ENCODE data around the gene OR51B4.
"Not testable (repeated sequence)": the region's sequence is repeated elsewhere in the genome, so short reads cannot be mapped to it uniquely, and the experiment has no call there.

The OR51B4 gene

DNA sequence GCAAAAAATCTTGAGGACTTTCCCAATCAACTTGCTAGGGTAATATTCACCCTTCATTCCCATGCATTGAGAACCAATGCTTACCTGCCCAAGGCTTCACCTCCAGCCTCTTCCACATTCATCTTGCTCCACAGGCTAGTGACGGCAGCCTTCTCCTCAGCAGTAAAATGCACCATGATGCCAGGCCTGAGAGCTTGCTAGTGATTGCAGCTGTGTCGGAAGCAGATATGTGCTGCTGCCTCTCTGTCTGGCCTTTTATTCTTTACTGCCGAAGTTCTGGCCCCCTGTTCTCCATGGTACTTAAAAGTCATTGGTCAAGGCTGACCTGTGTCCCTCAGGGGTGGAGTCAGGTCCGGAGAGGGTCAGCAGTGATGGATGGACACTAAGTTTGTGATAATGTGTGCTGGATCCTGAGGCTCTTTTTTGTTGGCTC is 32.0 kb downstream of the OR51B4 start, which contains the start of gene HBE1:
TSS of gene HBE1 (minus strand) at position 231 of the 433 bp plus-strand sequence. CDS start at position 176, 55 bp downstream.
- no peak for DNase-seq

DNA sequence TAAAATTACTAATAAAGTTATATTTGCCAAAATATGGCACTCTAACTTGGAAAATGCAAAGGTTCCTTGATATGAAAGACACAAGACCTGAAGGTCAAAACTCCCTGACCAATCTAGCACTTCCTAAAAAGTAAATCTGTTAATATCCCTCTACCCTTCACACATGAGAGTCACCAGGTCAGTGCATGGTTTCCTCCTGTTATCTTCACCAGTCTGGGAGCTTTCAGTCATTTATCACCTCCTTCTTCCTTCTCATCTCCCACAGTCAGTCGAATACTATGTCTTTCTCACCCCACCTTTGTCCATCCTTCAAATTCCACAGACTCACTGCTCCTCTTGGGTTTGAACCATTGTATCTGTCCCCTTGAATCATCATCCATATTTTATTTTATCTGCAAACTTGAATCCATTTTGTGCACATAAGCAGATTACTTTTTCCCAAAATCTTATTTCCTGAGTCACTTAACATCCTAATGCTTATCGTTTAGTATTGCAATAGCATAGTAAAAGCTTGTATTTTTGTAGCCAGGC is 34.6 kb downstream of the OR51B4 start:
- DNase-seq = no peak

DNA sequence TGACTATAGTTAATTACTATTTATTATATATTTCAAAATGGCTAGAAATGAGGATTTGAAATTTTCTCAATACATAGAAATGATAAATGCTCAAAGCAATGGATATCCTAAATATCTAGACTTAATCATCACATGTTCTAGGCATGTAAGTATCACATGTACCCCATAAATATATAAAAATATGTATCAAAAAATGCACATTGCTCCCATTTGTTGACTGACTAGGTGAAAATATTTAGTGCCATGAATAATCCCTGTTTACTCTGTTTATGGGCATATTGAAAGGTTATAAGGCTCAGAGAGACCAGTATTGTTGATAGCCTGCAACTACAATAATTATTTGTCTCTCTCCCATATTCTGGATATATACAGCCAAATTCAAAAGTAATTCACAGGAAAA is 35.1 kb downstream of the OR51B4 start:
- DNase-seq = no peak

DNA sequence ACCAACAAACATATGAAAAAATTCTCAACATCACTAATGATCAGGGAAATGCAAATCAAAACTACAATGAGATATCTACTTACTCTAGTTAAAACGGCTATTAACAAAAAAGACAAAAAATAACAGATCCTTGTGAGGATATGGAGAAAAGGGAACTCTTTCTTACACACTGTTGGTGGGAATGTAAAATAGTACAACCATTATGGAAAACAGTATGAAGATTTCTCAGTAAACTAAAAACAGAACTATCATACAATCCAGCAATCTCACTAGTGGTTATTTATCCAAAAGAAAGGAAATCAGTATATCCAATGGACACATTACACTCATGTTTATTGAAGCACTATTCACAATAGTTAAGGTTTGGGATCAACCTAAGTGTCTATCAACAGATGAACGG is 35.9 kb downstream of the OR51B4 start:
- DNase-seq = no peak

DNA sequence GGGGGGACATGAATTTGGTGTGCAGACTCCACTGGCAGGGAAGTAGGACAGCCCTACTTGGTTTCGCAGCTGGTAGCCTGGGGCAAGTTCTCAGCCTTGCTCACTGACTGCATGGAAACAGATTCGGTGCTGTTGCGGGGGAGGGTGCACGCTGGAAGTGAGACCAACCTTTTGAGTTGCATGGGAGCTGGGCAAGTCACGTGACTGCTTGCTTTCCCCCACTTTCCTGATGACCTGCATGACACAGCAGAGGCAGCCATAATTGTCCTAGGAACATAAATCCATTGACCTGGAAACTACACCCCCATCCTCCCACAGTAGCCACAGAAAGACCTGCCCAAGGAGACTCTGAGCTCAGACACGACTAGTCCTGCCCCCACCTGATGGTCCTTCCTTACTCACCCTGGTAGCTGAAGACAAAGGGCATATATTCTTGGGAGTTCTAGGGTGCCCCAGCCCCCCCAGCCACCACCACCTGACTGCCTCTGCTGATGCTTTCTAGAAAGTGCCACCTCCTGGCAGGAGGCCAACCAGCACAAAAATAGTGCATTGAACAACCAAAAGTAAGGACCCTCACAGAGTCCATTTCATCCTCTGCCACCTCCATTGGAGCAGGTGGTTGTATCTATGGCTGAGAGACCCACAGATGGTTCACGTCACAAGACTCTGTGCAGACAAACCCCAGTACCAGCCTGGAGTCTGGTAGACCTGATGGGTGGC is 43.0 kb downstream of the OR51B4 start:
- no peak for DNase-seq

DNA sequence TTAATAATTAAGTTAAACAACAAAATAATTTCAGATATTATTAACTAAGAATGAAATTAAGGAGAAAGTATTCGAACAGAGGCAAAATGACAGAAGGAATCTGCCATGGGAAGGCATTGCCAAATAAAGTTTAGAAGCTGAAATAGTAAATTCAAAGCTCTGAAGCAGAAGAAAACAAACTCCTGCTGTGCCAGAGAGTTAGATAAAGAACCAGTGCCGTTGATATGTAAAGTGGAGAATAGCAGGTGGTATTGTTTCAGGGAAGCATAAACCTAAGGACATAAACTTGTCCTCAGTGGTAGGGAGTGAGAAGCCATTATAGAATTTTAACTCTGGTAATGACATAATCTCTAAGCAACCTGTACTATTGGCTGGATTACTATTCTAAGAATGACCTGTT is 44.5 kb downstream of the OR51B4 start:
- DNase-seq = no peak

DNA sequence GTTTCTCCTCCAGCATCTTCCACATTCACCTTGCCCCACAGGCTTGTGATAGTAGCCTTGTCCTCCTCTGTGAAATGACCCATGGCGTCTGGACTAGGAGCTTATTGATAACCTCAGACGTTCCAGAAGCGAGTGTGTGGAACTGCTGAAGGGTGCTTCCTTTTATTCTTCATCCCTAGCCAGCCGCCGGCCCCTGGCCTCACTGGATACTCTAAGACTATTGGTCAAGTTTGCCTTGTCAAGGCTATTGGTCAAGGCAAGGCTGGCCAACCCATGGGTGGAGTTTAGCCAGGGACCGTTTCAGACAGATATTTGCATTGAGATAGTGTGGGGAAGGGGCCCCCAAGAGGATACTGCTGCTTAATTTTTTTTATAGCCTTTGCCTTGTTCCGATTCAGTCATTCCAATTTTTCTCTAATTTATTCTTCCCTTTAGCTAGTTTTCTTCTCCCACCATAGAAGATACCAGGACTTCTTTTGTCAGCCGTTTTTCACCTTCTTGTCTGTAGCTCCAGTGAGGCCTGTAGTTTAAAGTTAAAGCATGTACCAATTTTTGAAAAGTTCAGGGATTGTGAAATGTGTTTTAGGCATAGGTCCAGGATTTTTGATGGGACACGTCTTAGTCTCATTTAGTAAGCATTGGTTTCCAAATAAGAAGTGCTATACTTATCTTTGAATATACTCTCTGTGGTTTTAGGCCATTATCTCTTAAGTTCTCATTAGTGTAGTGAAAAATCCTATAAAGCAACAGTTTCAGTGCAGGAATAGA is 46.9 kb downstream of the OR51B4 start, which contains the start of gene HBG2:
TSS of gene HBG2 (minus strand) at position 136 of the 768 bp plus-strand sequence. CDS start at position 83, 53 bp downstream.
- DNase-seq = not testable (repeated sequence)

DNA sequence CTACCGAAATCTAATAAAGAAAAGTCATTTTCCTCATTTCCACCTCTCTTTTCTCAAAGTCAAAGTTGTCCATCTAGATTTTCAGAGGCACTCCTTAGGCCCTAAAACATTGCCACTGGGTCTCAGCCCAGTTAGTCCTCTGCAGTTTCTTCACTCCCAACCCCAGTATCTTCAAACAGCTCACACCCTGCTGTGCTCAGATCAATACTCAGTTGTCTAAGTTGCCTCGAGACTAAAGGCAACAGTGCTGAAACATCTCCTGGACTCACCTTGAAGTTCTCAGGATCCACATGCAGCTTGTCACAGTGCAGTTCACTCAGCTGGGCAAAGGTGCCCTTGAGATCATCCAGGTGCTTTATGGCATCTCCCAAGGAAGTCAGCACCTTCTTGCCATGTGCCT is 47.7 kb downstream of the OR51B4 start:
- not testable (repeated sequence) for DNase-seq

DNA sequence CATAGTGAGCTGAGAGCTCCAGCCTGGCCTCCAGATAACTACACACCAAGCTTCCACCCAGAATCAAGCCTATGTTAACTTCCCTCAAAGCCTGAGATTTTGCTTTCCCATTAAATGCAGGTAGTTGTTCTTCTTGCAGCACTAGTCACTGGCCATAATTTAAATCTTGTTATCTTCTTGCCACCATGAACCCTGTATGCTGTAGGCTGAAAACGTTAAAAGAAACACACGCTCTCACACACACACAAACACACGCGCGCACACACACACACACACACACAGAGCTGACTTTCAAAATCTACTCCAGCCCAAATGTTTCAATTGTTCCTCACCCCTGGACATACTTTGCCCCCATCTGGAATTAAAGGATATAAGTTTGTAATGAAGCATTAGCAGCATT is 48.3 kb downstream of the OR51B4 start:
- DNase-seq = not testable (repeated sequence)

DNA sequence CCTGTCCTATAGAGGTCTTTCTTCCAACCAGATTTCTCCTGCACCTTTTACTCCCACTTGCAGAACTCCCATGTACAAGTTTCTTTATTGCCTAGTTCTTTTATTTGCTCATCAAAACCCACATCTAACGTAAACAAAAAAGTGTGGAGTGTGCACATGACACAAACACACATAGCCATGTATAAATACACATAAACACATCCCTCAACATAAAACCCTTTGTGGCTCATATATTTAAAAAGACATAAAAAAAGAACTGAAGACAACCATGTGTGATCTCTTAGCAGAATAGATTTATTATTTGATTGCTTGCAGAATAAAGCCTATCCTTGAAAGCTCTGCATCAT is 48.9 kb downstream of the OR51B4 start:
- no peak for DNase-seq

DNA sequence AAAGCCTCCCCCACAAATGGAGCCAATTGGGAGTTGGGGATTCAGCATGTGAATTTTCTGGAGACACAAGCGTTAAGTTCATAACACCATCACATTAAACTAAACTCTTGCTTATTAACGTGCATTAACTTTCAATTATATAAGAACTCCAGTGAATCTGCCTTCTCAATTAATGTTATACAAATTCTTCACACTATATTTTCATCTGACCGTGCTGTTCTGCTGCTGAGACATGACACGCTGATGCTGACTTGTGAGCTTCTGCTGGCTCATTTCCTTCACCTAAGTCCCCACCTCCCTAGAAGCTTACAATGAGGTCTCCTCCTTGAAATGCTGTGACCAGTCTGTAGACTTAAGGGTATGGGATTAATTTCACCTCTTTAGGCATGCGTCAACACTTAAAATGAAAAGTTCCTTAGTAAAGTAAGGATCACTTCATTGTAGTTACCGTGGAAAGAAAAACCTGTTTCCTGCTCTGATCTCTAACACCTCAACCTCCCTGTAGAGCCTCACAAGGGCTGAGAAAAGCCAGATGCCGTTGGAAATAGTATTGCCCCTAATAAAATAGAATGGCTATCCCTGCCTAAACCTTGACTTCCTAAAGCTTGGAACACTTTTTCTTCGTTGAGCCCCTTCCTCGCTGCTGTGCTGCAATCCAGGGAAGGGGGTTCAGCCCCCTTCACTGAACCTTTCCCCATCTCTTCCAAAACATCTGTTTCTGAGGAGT is 49.4 kb downstream of the OR51B4 start:
- DNase-seq = no peak

DNA sequence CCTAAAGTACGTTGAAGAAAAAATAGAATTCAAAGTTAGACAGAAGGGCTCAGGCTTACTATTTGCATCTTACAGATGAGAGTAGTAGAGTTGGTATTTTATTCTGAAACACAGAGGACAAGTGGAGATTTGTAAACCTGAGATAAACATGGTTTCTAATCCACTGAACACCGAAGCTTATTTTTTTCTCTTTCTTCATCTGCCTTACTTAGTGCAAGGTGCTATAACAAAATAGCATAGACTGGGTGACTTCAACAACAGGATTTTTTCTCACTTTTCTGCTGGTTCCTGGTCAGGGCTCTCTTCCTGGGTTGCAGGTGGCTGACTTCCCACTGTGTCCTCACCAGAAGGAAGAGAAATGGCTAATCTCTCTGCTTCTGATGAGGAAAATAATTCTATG is 50.0 kb downstream of the OR51B4 start:
- DNase-seq = no peak

All from activated CD4-positive, alpha-beta T cell treated with anti-CD3 and anti-CD28 coated beads, Interleukin-2, amount 50 U/mL, for 48 hours (primary cell).